HG03108 (cell line): ENCODE measurements around the gene OR4N2.
"Not testable (repeated sequence)": the region's sequence is repeated elsewhere in the genome, so short reads cannot be mapped to it uniquely, and the experiment has no call there.

Source experiments
- ATAC-seq: cut with Tn5 transposase; IDR thresholded peaks from one replicate; pipeline ENCODE4 v1.9.1; 2021; ENCODE audit warnings: moderate library complexity; ENCODE audit not compliant: unreplicated experiment

The OR4N2 gene

GRCh38 chr14:19828314-19828713 lies 24.7 kb downstream of the OR4N2 start:
- ATAC-seq: no peak

GRCh38 chr14:19834203-19834848 lies 30.8 kb downstream of the OR4N2 start:
- not testable (repeated sequence) for ATAC-seq

- no peak for ATAC-seq
Measured at GRCh38 chr14:19838433-19838832, 34.9 kb downstream of the OR4N2 start.

- no peak for ATAC-seq
Measured at GRCh38 chr14:19851365-19851764, 47.8 kb downstream of the OR4N2 start.

GRCh38 chr14:19866061-19866669 lies 62.6 kb downstream of the OR4N2 start:
- not testable (repeated sequence) for ATAC-seq

- ATAC-seq: no peak
Measured at GRCh38 chr14:19873178-19873577, 69.6 kb downstream of the OR4N2 start.

- ATAC-seq: no peak
Measured at GRCh38 chr14:19874842-19875241, 71.3 kb downstream of the OR4N2 start, which contains the start of gene OR4K2. TSS of gene OR4K2 (plus strand) at chr14:19875142. CDS start at chr14:19876268, 1,126 bp downstream.

GRCh38 chr14:19878029-19878642 lies 74.6 kb downstream of the OR4N2 start:
- ATAC-seq: no peak
